HG03039 (cell line): ENCODE data around the gene PTPRR.

Experiments used
- ATAC-seq: cut with Tn5 transposase; IDR thresholded peaks from one replicate; pipeline ENCODE4 v1.9.1; 2021; ENCODE audit warnings: mild to moderate bottlenecking, moderate library complexity; ENCODE audit not compliant: unreplicated experiment

The PTPRR gene

DNA sequence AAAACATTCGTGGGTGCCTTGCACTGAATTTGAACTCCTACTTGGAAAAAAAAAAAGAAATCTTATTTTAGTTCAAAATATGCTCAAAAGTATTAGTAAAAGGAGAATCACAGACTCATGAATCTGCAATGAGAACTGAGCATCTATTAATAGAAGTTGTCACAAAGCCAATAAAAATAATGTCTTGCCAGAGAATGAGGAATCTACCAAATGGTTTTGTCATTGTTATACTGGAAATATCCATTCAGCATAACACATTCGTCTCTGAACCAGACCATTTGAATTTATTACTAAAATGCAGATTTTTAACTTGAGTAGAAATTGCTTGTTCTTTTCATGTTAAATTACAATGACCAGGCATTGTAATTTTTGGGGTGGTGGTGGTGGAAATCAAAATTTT lies 271.7 kb downstream of the PTPRR start:
- no peak for ATAC-seq

DNA sequence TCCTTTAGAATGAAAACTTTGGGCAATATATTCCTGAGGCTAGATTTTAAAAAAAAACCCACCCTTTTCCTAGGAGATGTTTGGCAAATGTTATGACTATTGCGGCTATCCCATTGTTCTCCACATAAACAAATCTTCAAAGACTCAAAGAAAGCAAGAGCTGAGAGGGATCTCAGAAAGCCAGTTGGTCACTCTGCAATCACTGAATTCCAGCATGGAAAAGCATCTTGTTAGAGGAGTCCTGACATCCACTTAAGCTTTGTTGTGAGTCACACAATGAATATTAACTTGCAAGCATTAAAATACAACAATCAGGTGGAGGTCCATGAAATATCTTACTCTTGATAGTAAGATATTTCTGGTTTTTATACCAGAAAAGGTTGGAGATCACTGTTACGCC lies 272.3 kb downstream of the PTPRR start:
- no peak for ATAC-seq

DNA sequence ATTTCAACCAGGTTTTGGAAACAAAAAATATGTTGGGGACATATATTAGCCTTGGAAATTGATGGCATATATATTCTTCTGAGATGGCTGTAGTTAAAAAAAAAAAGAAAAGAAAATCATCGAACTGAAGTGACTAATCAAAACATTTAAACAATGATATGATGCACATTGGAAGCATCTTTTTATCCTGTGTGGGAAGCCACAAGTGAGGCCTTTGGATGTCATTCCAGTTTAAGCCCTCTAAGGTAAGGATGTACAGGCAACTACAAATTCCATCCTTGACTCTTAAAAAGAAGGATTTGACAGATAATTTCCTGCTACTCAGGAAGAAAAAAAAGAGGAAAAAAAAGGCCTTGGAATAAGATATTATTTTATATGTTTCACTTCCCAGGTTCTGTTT lies 273.7 kb downstream of the PTPRR start:
- ATAC-seq = no peak

DNA sequence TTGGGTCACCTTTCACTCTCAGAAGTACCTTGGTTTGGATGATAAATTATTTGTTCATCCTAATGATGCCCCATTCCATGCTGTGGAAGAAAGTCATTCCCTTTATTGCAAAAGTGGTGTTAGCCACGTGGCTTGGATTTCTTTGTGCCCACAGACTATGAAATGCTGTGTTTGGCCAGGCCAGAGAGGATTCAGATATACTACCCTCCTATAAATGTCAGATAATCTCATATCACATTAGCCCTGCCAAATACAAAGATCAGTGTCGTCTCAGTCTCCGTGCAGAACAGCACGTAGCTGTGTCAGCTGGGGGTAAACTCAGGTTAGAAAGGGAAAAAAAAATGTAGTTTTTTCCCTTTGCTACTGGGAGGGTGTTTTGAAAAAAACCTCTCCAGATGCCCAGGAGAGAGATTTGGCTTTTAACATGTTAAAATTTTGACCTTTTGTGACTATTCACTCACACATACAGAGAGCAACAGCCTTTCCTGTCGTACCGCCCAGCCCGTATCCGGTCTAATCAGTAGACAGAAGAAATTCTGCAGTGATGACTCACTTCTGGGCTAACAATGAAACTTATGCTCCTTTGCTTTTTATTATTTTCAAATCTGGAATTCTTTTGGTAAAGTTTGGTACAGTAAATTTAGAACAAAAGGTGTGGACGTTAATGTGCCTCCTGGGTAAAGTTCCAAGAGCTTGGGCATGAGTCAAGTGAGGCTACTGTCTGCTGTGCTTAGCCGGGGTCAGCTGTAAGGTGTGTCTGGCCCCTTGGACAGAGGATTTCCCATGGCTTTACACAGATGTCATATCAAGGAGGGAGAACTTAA lies 274.8 kb downstream of the PTPRR start:
- no peak for ATAC-seq

DNA sequence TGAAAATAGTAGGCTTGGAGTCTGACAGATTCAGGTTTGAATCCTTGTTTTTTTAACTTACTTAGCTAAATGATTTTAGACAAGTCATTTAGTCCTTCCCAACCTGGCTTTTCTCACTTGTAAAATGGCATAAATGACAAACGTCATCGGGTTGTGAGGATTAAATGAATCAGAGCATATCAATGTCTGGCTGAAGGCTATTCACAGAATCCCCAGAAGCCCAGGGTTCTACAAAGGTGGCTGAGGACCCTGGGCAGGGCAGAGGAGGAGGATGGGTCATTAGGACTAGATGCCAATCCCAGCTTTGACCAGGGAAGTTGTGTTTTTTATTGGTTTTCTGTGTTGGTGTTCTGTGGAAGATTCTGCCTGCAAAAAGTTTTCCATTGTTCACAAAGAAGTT lies 275.7 kb downstream of the PTPRR start:
- no peak for ATAC-seq

DNA sequence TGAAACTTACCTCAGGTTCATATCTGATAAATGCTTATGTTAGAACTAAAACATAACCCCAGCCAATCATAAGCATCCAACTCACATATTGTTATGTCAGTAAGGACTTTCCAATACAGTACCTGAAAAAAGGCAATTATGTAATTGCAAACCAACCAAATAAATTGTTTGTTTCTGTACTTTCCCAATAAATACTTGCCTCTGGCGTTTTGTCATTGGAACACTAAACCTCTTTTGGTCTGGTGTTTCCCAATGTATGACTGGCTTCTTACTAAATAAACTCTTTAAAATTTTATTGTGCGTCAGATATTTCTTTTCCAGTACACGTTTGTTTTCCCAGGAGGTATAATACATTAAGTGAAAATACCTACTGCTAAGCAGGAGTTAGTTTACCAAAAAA lies 276.6 kb downstream of the PTPRR start:
- no peak for ATAC-seq

DNA sequence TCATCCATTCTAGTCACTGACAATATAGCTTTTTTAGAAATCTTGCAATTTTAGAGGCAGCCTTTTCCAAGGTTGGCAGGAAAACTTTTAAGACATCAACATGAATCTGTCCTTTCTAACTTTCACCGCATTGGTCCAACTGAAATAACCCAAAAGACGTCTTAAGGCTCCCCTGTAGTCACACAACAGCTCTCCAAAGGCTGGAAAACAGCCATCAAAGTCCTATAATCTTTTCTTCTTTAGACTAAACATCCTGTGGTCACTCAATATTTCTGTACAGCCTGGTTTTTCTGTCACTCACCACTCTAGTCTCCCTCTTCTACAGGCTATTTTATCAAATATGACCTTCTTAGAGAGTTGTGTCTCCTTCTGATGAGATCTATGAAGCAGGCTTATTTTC lies 278.8 kb downstream of the PTPRR start:
- ATAC-seq = no peak

DNA sequence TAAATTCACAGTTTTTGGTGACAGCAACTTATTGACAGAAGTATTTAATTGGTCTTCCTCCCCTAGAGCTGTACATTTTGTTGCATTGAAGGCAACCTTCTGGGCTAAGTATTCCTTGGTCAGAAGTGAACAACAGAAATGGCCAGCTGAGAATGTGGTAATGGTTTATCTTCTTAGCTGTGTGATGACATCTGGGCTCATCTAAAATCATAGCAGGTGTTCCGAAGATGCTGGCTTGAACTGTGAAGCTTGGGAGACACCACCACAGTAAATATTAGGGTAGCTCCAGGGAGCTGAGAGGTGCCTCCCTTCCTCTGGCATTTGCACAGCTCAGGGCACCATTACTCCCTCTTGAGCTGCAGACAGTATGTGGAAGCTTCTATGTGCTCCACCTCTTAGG lies 279.6 kb downstream of the PTPRR start:
- ATAC-seq = no peak

DNA sequence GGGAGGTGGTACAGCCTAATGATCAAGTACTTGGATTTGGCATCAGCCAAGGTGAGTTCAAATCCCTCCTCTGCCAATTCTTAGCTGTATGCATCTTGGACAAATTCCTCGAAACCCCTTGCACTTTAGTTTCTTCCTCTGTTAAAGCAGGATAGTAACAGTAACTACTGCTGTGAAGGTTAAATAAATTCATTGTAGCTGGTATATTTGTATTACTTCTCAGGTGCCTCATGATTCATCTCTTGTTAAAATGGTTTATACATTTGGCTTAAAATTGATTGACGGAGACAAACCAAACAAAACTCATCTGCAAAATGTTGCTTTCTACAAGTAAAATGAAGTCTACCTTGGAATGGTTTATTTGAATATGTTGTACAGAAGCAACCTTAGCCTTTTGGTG lies 281.0 kb downstream of the PTPRR start:
- no peak for ATAC-seq

DNA sequence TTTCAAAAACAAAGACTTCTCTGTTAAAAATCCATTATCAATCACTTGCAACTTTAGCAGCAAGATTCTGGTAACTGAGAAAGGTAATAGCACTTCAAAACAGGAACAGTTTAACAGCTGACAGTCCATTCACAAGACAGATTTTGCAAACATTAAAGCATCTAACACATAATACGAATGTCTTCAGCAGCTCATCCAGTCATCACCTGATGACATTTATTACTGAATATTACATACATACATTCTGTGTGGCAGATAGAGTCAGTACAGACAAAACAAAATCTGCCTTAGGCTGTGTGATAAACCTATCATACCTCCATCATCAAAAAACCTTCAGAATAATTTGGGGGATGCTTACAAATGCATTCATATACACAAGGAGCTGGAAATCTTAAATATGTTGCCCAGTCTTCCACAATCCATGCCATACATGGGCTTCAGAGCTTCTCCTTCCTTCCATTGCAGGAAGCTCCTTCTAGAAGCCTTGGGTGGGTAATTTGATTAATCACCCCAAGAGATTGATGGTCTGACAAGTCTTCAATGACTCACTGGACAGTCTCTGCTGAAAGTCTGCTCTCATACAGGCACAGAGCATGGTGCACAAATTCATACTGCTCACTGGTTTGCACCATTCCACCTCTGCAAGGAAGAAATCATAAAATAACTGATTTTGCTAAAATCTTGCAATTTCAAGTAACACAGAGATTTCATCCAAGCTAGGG lies 281.7 kb downstream of the PTPRR start:
- no peak for ATAC-seq

DNA sequence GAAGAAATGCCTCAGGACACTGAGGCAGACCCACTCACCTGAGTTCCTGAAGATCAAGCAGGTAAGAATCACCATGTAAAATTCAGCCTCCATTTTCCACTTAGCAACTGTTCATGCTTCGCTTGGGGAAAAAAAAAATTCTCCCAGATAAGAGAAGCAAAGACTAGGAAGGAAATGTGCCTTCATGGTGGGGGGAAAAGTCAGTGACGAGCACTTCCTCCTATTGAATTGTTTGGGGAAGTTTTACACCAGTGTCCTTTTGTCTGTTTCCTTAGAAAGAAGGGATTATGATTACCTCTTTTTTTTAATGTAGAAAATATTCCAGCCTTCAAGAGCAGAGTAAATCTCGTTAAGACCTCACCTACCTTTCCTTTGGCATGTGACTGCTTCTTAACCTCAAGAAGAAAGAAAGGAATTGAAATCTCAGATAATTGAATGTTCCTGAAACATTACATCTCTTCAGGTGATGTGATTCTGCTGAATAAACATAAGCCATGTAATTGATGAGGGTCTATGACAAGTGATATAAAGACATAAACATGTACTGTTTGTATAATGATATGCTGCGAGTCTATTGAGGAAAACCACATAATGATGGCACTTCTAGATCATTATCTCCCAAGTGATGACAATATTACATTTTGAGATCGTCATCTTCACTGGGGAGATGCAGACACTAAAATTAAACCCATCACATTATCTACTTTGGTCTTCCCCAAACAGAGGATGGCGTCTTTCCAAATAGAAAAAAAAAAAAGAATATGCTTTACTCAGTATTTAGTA lies 283.0 kb downstream of the PTPRR start, which contains the start of gene PTPRB:
PTPRB (minus strand) TSS at position 127 of the 783 bp plus-strand sequence; CDS start at position 93, 34 bp downstream.
- ATAC-seq = no peak

DNA sequence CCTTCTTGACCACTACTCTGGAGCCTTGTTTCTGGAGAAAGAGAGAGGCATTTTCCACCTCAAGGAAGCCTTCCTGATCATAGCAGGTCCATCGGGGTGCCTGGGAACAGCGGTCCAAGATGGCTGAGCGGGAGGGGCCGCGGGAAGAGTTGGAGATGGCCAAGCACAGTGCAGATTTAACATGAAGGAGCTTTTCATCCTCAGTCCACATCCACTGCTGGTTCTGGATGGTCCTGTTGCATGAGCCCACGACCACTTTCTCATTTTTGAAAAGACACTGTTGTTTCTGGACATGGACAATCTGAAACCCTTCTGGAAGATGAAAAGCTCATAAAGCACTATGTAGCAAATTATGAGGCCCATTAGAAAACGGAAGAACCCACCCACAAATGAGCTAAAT lies 284.8 kb downstream of the PTPRR start:
- ATAC-seq = no peak

DNA sequence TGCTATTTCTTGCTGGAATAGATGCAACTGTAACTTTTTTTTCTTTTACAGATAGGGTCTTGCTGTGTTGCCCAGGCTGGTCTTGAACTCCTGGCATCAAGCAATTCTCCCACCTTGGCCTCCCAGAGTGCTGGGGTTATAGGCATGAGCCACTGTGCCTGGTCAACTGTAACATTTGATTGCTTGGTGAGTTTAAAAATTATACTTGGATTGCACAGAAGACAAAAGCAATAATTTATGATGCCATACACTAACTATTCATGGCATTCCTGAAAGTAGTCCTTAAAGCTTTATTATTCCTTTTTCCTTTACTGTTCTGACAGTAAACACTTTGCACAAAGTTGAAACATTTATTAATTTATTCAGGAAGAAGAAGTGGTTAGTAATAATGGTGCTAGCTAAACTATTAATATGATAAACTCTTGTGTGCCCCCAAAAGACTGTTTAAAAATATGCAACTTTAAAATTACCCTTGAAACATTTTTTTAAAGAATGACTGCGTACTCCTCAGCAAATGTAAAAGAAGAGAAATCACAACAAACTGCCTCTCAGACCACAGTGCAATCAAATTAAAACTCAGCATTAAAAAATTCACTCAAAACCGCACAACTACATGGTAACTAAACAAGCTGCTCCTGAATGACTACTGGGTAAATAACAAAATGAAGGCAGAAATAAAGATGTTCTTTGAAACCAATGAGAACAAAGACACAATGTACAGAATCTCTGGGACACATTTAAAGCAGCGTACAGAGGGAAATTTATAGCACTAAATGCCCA lies 291.6 kb downstream of the PTPRR start:
- no peak for ATAC-seq

DNA sequence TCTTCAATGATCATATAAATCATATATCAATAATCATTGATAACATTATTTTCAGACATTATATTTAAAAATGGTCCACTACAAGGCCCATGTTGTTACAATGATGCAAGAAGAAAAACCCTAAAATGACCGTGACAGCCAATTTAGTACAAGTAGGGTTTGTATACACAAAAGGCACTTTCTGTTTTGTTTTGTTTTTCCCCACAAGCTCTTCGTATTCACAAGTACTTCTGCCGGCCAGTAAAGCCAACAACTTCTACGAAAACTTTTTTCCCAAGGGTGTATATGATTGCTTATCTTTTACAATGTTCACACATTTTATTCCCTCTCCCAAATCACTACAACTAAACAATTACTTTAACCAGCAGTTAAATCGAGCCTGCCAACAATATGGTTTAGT lies 292.9 kb downstream of the PTPRR start:
- no peak for ATAC-seq

DNA sequence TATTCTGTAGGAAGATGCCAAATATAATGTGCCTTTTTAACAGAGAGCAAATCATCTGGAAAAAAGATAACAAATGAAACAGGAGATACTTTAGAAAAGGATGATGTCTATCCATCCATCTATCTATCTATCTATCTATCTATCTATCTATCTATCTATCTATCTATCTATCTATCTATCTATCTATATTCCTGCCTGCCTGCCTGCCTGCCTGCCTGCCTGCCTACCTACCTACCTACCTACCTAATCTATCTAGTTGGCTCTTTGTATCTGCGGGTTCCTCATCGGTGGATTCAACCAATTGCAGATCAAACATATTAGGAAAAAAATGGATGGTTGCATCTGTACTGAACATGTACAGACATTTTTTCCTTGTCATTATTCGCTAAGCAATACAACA lies 294.4 kb downstream of the PTPRR start:
- ATAC-seq = no peak

DNA sequence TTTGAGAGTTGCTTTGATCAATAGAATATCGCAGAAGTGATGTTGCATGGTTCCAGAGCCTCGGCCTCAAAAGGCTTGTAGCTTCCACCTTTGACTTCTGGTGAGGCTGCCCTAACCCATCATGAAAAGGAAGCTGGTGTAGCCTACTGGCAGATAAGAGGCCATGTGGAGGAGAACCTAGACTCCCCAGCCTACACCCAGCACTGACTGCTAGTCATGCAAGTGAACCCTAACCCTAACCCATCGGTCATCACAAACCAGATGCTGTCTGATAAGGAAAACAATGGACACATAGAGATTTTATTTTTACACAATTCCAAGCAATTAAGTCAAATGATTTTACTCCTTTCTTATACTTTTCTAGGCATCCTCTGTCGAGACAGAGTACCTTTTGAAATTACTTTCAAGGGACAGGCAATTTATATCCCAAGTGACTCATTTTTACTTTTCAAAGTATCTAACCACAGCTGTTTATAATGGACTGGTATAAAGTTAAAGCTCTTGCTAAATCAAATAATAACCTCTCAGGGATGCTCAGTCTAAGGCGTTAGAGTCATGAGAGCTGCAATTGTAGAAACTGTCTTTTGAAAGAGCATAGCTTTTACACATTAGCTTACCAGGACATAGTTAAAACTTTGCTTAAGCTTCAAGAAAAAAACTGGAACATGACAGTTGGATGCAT lies 300.9 kb downstream of the PTPRR start:
- no peak for ATAC-seq

DNA sequence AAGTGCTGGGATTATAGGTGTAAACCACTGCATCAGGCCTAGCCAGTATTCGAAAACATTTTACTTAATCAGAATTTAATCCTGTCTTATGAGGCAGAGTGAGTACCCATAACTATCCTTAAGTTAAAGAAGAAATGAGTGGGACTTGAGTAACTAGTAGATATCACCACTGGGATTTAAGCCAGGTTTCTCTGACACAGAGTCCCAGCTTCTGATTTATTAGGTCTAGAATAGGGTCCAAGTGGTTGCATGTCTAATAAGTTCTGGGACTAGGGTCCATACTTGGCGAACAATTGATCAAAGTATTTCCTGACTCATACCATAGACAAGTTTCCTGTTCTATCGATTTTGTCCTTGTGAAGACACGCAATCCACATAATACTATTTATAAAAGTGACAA lies 302.2 kb downstream of the PTPRR start:
- no peak for ATAC-seq

DNA sequence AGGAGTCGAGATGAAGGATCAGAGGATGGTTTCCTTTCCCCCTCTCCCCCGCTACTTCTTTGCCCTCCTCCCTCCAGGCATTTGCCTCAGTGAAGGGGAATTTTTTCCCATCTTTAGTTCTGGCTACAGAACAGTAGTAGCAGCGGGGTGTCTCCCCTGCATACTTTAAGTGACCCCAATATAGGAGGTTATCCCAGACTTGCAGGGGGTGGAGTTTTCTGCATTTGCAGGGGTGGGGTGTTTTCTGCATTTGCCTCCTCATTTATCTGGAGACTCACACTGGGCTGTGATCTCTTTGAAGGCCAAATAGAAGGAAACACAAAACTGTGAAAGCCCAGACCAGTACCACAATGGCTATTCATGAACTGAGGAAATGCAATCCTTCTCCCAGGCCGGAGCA lies 303.1 kb downstream of the PTPRR start:
- ATAC-seq = no peak

DNA sequence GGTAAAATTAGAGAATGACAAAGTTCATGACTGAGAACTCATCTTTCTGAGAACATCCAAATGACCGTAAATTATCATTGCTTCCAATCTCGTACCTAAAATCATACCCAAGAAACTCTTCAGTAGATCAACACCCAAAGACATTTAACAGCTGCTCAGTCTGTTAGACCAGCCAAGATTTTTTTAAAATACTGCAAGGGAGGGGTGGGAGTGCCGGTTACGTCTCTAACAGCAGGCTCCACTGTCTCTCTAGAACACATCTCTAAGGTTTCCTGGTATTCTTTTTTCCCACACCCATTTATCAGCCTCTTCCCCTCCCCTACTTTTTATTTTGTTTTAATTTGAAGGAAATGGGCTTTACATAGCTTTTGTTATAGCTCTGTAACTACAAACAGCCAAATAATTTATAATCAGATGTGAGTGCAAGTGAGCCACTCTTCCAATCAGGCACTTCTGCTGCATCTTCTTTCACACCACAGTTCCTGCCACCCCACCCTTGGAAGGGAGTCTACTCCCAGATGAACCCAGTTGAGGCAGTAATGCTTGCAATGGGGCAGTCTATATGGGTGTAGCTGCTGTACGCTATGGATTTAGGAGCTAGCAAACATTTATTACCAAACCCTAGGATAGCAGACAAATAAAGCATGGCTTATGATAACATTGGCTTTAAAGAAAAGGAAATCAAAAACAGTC lies 305.2 kb downstream of the PTPRR start:
- no peak for ATAC-seq
